H9 (cell line): ENCODE data around the gene AP1AR. TPM values are rescaled to one million over a fixed set of nuclear protein-coding genes. Genes with fewer than 3 reads are reported as not detected.
"Not testable (repeated sequence)": the region's sequence is repeated elsewhere in the genome, so short reads cannot be mapped to it uniquely, and the experiment has no call there.

Source experiments
- DNase-seq: peaks from one replicate; pipeline ENCODE4 v3.0.0-alpha.2; 2017
- H2AFZ ChIP-seq: one replicate; pipeline ENCODE4 v1.6.1; 2013; ENCODE audit warnings: mild to moderate bottlenecking, low read length, control low read depth, moderate library complexity
- H2AK5ac ChIP-seq: 2 replicates; pipeline ENCODE4 v1.6.1; 2013; ENCODE audit warnings: low read length, control low read depth, mixed read lengths; ENCODE audit not compliant: insufficient read length
- H2BK120ac ChIP-seq: one replicate; pipeline ENCODE4 v1.6.1; 2013; ENCODE audit warnings: low read depth, mild to moderate bottlenecking, low read length, control low read depth, inconsistent platforms; ENCODE audit not compliant: poor library complexity, severe bottlenecking
- H2BK12ac ChIP-seq: 2 replicates; pipeline ENCODE4 v1.6.1; 2013; ENCODE audit warnings: low read length, control low read depth, mixed read lengths, low read depth; ENCODE audit not compliant: insufficient read length
- H2BK15ac ChIP-seq: 2 replicates; pipeline ENCODE4 v1.6.1; 2013; ENCODE audit warnings: low read depth, low read length, control low read depth
- H2BK20ac ChIP-seq: one replicate; pipeline ENCODE4 v1.6.1; 2013; ENCODE audit warnings: low read depth, mild to moderate bottlenecking, low read length, control low read depth, inconsistent platforms; ENCODE audit not compliant: poor library complexity, severe bottlenecking
- H2BK5ac ChIP-seq: 2 replicates; pipeline ENCODE4 v1.6.1; 2013; ENCODE audit warnings: low read length, control low read depth, mixed read lengths; ENCODE audit not compliant: insufficient read length
- H3K14ac ChIP-seq: 2 replicates; pipeline ENCODE4 v1.6.1; 2013; ENCODE audit warnings: low read length, control low read depth; ENCODE audit not compliant: insufficient read depth
- H3K18ac ChIP-seq: 2 replicates; pipeline ENCODE4 v1.6.1; 2013; ENCODE audit warnings: low read depth, mild to moderate bottlenecking, mixed read lengths, low read length, control low read depth; ENCODE audit not compliant: insufficient read length
- H3K23ac ChIP-seq: 2 replicates; pipeline ENCODE4 v1.6.1; 2013; ENCODE audit warnings: low read length, control low read depth, mixed read lengths, low read depth; ENCODE audit not compliant: insufficient read length
- H3K23me2 ChIP-seq: 2 replicates; pipeline ENCODE4 v1.6.1; 2013; ENCODE audit warnings: low read depth, mild to moderate bottlenecking, mixed read lengths, low read length, control low read depth; ENCODE audit not compliant: insufficient read length, poor library complexity, severe bottlenecking
- H3K27ac ChIP-seq: 2 replicates; pipeline ENCODE4 v1.5.1; 2013; ENCODE audit warnings: low read length, control low read depth, mixed read lengths, low read depth; ENCODE audit not compliant: insufficient read length
- H3K27me3 ChIP-seq: 2 replicates; pipeline ENCODE4 v1.6.1; 2013; ENCODE audit warnings: low read length, control low read depth, inconsistent platforms; ENCODE audit not compliant: insufficient read depth
- H3K4ac ChIP-seq: 2 replicates; pipeline ENCODE4 v1.6.1; 2013; ENCODE audit warnings: low read depth, mild to moderate bottlenecking, control low read depth, inconsistent platforms, low read length, moderate library complexity
- H3K4me1 ChIP-seq: 2 replicates; pipeline ENCODE4 v1.6.1; 2013; ENCODE audit warnings: low read length, control low read depth, inconsistent platforms; ENCODE audit not compliant: insufficient read depth
- H3K4me2 ChIP-seq: 2 replicates; pipeline ENCODE4 v1.6.1; 2013; ENCODE audit warnings: low read length, control low read depth, mixed read lengths; ENCODE audit not compliant: insufficient read length, insufficient read depth
- H3K56ac ChIP-seq: 2 replicates; pipeline ENCODE4 v1.6.1; 2013; ENCODE audit warnings: low read depth, mild to moderate bottlenecking, mixed read lengths, low read length, control low read depth; ENCODE audit not compliant: insufficient read length
- H3K79me1 ChIP-seq: 2 replicates; pipeline ENCODE4 v1.6.1; 2013; ENCODE audit warnings: low read depth, mild to moderate bottlenecking, moderate library complexity, low read length, control low read depth, inconsistent platforms; ENCODE audit not compliant: insufficient read depth, poor library complexity, severe bottlenecking
- H3K79me2 ChIP-seq: 2 replicates; pipeline ENCODE4 v1.6.1; 2013; ENCODE audit warnings: low read length, control low read depth, inconsistent platforms; ENCODE audit not compliant: insufficient read depth
- H3K9ac ChIP-seq: 2 replicates; pipeline ENCODE4 v1.6.1; 2013; ENCODE audit warnings: low read length, control low read depth, mixed read lengths; ENCODE audit not compliant: insufficient read length; ENCODE audit errors: extremely low read depth
- H3K9me3 ChIP-seq: one replicate; pipeline ENCODE4 v1.6.1; 2013; ENCODE audit warnings: low read depth, low read length, inconsistent platforms; ENCODE audit not compliant: control insufficient read depth
- H3T11ph ChIP-seq: one replicate; pipeline ENCODE4 v1.6.1; 2013; ENCODE audit warnings: mild to moderate bottlenecking, low read length, control low read depth, inconsistent platforms
- H4K20me1 ChIP-seq: one replicate; pipeline ENCODE4 v1.6.1; 2013; ENCODE audit not compliant: control insufficient read depth, insufficient read length, insufficient read depth
- H4K5ac ChIP-seq: 2 replicates; pipeline ENCODE4 v1.6.1; 2013; ENCODE audit warnings: low read depth, mild to moderate bottlenecking, mixed read lengths, low read length, control low read depth; ENCODE audit not compliant: insufficient read length
- H4K8ac ChIP-seq: replicated peaks from 2 replicates; pipeline ENCODE4 v1.6.1; 2013; ENCODE audit warnings: low read length, control low read depth, mixed read lengths, low read depth; ENCODE audit not compliant: insufficient read length
- H4K91ac ChIP-seq: 2 replicates; pipeline ENCODE4 v1.6.1; 2013; ENCODE audit warnings: low read depth, mild to moderate bottlenecking, moderate library complexity, mixed read lengths, low read length, control low read depth; ENCODE audit not compliant: insufficient read length
- H3K27ac Mint-ChIP-seq, 3 experiments: 2 replicates in 2 of 3; 3 replicates in 1 of 3; pipeline ENCODE4 v1.8.0; 2020 to 2021; ENCODE audit warnings: mixed read lengths in 3 of 3, mild to moderate bottlenecking in 1 of 3, moderate library complexity in 1 of 3
- H3K27me3 Mint-ChIP-seq: 2 replicates; pipeline ENCODE4 v1.8.0; 2021; ENCODE audit warnings: low read depth, mild to moderate bottlenecking, moderate library complexity, mixed read lengths
- H3K36me3 Mint-ChIP-seq, 3 experiments: 2 replicates in 2 of 3; 3 replicates in 1 of 3; pipeline ENCODE4 v1.8.0; 2020 to 2021; ENCODE audit warnings: low read depth in 3 of 3, mixed read lengths in 3 of 3; ENCODE audit not compliant: insufficient read depth in 1 of 3
- H3K4me1 Mint-ChIP-seq, 2 experiments: 2 replicates each; pipeline ENCODE4 v1.8.0; 2020; ENCODE audit warnings: mixed read lengths in 2 of 2
- H3K4me3 Mint-ChIP-seq, 2 experiments: 2 replicates in 1 of 2; 3 replicates in 1 of 2; pipeline ENCODE4 v1.8.0; 2020 to 2021; ENCODE audit warnings: mild to moderate bottlenecking in 2 of 2, mixed read lengths in 2 of 2, moderate library complexity in 1 of 2
- H3K9me3 Mint-ChIP-seq, 2 experiments: 2 replicates in 1 of 2; 3 replicates in 1 of 2; pipeline ENCODE4 v1.8.0; 2020; ENCODE audit warnings: mild to moderate bottlenecking in 2 of 2, mixed read lengths in 2 of 2, moderate library complexity in 1 of 2
- CTCF ChIP-seq: fragments of 200-600 bp; sonication (generic); conservative IDR thresholded peaks from 3 replicates; pipeline ENCODE4 v1.8.0; 2021; ENCODE audit warnings: antibody characterized with exemption, mild to moderate bottlenecking
- WGBS: extraction: QIAGEN DNeasy Blood & Tissue Kit; methylation state at CpG from one replicate; pipeline ENCODE4 v1.1.7; 2013; ENCODE audit warnings: missing lambda C conversion rate, low lambda C conversion rate, mixed read lengths; ENCODE audit not compliant: insufficient read length; ENCODE audit errors: extremely low coverage; 5-methylcytosine and 5-hydroxymethylcytosine counted together
- total RNA-seq: library from RNA; stranded (reverse); gene quantifications from 2 replicates; pipeline ENCODE4 v1.2.1, GENCODE V29; 2021

Gene AP1AR
- total RNA-seq, 1 experiment from 2014 or later = 24.2 TPM

- WGBS = no CpG with 5 or more reads among the region's 2 CpGs
- H2AFZ ChIP-seq = no peak overlapping the region
- no peaks in the 10 kb centered on the region for H3K79me2 ChIP-seq
- TF ChIP-seq CTCF = no peak
- no peaks in the 10 kb centered on the region for H3K23me2 ChIP-seq
- H2BK120ac ChIP-seq = no peak overlapping the region
- H3K23ac ChIP-seq = no peak overlapping the region
- no peak overlapping the region for H3K56ac ChIP-seq
- no peaks in the 10 kb centered on the region for H3K79me1 ChIP-seq
- no peak overlapping the region for H2AK5ac ChIP-seq
- H3K4ac ChIP-seq = no peak overlapping the region
- Mint-ChIP-seq H3K36me3 (no peaks in the 10 kb centered on the region; a peak in 1 of 7 replicates), H3K27ac (no peak overlapping the region), H3K4me3 (no peak overlapping the region), H3K27me3 (peaks cover 2% of the 10 kb centered on the region; the same call in 1 of the 2 replicates), H3K9me3 (peaks cover 0 to 7% of the 10 kb centered on the region in 2 experiments; a peak in 2 of 5 replicates), H3K4me1 (peaks cover 8% of the 10 kb centered on the region in 2 experiments)
- H3K9me3 ChIP-seq = no peaks in the 10 kb centered on the region
- H3K4me1 ChIP-seq = peaks cover 4% of the 10 kb centered on the region; the same call in 1 of the 2 replicates
- no peak overlapping the region for H2BK5ac ChIP-seq
- no peaks in the 10 kb centered on the region for H4K20me1 ChIP-seq
- no peak overlapping the region for H2BK20ac ChIP-seq
- H2BK12ac ChIP-seq = no peak overlapping the region
- H3K18ac ChIP-seq = no peak overlapping the region
- no peak overlapping the region for H2BK15ac ChIP-seq
- H4K8ac ChIP-seq = no peak overlapping the region
- H3T11ph ChIP-seq = no peak overlapping the region
- H4K5ac ChIP-seq = no peak overlapping the region
- no peaks in the 10 kb centered on the region for H3K27me3 ChIP-seq
- H3K9ac ChIP-seq = no peak overlapping the region
- no peak overlapping the region for H3K27ac ChIP-seq
- H4K91ac ChIP-seq = no peak overlapping the region
- no peak overlapping the region for H3K14ac ChIP-seq
- H3K4me2 ChIP-seq = no peak overlapping the region
- DNase-seq = no peak
These were observed 25.2 kb upstream of the AP1AR start for GRCh38 chr4:112206431-112206830.

- not testable (repeated sequence) for DNase-seq, H2BK12ac ChIP-seq, H3K4me1 ChIP-seq, H2BK15ac ChIP-seq, H3K4me3 Mint-ChIP-seq, H2AFZ ChIP-seq, H3K27me3 ChIP-seq, H3K9me3 ChIP-seq, H2BK20ac ChIP-seq, H4K91ac ChIP-seq, H4K5ac ChIP-seq, H3T11ph ChIP-seq, H3K4me2 ChIP-seq, H2AK5ac ChIP-seq, H2BK5ac ChIP-seq, H3K18ac ChIP-seq, H3K79me2 ChIP-seq, H3K79me1 ChIP-seq, H3K9ac ChIP-seq, H3K4me1 Mint-ChIP-seq, H3K14ac ChIP-seq, H2BK120ac ChIP-seq, H3K23ac ChIP-seq, H3K27me3 Mint-ChIP-seq, H3K27ac Mint-ChIP-seq, H3K36me3 Mint-ChIP-seq, H3K4ac ChIP-seq, H4K20me1 ChIP-seq, H3K23me2 ChIP-seq, H3K27ac ChIP-seq, H3K56ac ChIP-seq, H4K8ac ChIP-seq
- WGBS = no CpG with 5 or more reads among the region's 7 CpGs
- H3K9me3 Mint-ChIP-seq = peaks cover 2 to 11% of the 10 kb centered on the region in 2 experiments; a peak in 3 of 5 replicates
These were observed 23.2 kb upstream of the AP1AR start for GRCh38 chr4:112208137-112209095.
